LNCaP clone FGC (cell line): ENCODE measurements around the gene CACNA1D.

ENCODE experiments used
- DNase-seq: peaks from one replicate; pipeline ENCODE4 v3.0.0-alpha.2; 2011; ENCODE audit warnings: low read depth
- H3K4me3 ChIP-seq: 2 replicates; pipeline ENCODE4 v1.5.1; 2011; ENCODE audit warnings: mild to moderate bottlenecking, low read depth, low read length, control low read depth
- CTCF ChIP-seq: IDR thresholded peaks from 2 replicates; pipeline ENCODE4 v1.5.1; 2012; ENCODE audit warnings: mild to moderate bottlenecking; ENCODE audit not compliant: control insufficient read depth, insufficient read depth; ENCODE audit errors: extremely low read depth

The CACNA1D gene

GRCh38 chr3:53478166-53478830 is 16.1 kb upstream of the CACNA1D start:
- TF ChIP-seq CTCF: no peak
- no peak overlapping the region for H3K4me3 ChIP-seq
- peak; percentile 40 for DNase-seq

- no peak overlapping the region for H3K4me3 ChIP-seq
- no peak for DNase-seq
- no peak for TF ChIP-seq CTCF
Observed at GRCh38 chr3:53478921-53479664, 15.3 kb upstream of the CACNA1D start.

DNA sequence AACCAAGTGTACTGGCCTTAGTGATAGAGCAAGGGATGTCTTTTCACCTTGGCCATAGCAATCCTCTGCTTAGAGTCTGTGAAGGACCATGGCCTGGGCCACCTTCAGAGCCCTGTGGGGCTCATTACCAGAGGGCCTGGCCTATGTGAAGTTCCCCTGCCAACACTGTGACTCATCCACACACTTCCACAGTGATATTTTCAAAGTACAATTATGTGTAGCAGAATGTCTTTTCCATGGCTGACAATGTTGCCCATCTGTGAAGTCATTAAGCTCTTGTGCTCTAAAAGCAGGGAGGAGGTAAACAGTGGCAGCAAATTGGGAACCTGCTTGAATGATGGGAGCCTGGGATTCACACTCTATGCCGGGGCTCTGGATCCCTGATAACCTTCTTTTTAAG is 12.2 kb upstream of the CACNA1D start:
- TF ChIP-seq CTCF: no peak
- no peak for DNase-seq
- no peak overlapping the region for H3K4me3 ChIP-seq

- DNase-seq: no peak
- TF ChIP-seq CTCF: no peak
- no peak overlapping the region for H3K4me3 ChIP-seq
Observed at GRCh38 chr3:53483821-53484220, 10.6 kb upstream of the CACNA1D start.

DNA sequence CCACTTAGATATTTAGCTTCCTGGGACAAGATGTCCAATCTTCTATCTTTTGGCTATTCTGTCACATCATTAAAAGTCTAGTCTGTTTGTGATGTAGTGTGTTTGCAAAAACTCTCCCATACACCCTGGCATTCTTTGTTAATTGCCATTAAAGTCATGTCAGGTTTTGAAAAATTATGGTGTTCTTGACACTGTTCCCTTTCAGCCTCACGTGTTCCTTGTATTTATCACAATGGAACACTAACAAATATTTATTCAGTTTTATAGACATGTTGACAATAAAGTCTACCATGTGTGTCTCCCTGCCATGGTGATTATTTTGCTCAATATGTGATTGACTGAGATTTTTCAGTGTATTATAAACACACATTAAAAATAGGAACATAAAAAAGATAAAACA is 9.4 kb upstream of the CACNA1D start:
- TF ChIP-seq CTCF: no peak
- DNase-seq: peak; percentile 76
- peak overlapping the region; percentile 24; the same call in 1 of the 2 replicates for H3K4me3 ChIP-seq

- TF ChIP-seq CTCF: no peak
- peak; percentile 99 for DNase-seq
- H3K4me3 ChIP-seq: peak overlapping the region; percentile 24
Observed at GRCh38 chr3:53485675-53486403, 8.6 kb upstream of the CACNA1D start.
